HG03060 (cell line): Measurements from ENCODE around the gene C19orf12.
A peak's percentile ranks its signal among the peaks of the same experiment; 100 is the strongest.

Experiments used
- ATAC-seq: cut with Tn5 transposase; IDR thresholded peaks from one replicate; pipeline ENCODE4 v1.9.1; 2021; ENCODE audit warnings: low read depth, moderate number of reproducible peaks; ENCODE audit not compliant: unreplicated experiment

Gene C19orf12

DNA sequence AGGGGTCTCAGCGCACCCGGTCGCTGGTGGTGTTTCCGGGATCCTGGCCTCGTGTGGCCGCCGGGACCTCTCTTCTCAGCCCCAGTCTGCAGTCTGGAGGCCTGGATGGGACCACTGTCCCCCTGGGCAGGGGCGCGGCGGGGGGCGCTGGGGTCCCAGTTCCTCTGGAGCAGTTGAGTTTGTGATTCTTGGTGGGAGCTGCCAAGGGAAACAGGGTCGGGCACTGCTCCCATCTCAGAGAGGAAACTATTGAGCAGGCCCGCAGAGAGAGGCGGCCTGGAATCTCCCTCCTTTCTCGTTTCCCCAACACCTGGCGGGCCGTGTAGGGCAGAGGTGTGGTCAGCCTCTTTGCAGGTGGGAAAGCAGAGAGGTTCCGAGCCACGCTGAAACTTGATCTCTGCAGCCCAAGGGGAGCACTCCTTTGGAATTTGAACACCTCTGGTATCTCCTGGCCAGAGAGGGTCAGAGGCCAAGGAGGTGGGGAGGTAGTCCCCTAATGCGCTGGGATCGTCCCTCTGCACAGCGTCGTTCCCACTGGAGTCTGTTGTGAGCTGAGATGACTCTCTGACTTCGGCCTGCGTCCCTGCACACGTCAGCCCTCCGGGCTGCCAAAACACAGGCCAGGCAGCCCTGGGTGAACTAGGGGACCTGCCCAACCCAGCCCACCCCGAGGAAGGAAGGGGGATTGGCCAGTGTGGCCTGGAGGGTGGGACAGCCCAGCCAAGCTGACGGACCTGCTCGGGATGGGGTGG lies 49.1 kb downstream of the C19orf12 start:
- no peak for ATAC-seq

DNA sequence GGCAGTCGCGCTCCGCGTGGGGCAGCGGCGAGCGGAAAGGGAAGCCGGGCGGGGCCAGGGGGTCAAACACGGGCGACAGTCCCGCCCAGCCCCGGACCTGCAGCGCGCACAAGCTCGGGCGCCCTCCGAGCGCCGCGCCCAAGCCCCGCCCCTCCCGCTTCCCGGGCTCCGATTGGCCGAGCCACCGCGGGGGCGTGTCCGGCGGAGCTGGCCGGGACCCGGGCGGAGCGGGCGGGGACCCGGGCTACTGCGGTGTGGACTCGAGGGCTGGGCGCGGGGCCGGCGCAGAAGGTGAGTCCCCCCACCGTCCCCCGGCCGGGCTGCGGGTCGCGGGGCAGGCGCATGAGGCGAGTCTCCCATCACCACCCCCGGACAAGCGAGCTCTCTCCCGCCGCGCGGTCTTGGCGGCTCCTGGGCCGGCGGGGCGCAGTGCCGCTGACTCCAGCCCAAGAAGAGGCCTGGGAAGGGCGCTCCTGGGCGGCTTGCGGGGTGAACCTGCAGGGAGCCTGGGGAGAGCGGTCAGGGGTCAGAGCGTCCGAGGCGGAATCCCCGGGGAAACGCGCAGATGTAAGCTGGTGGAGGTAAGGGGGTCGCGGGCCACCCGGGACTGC lies 49.7 kb downstream of the C19orf12 start, which contains the start of gene PLEKHF1:
Gene PLEKHF1, plus strand, starts transcription at position 247 of the 611 bp plus-strand sequence. CDS start 8,379 bp downstream, outside the sequence.
- ATAC-seq, result peak; percentile 55

- no peak for ATAC-seq
Observed at GRCh38 chr19:29664753-29665214, 50.3 kb downstream of the C19orf12 start.

GRCh38 chr19:29663861-29664752 lies 51.0 kb downstream of the C19orf12 start:
- no peak for ATAC-seq

DNA sequence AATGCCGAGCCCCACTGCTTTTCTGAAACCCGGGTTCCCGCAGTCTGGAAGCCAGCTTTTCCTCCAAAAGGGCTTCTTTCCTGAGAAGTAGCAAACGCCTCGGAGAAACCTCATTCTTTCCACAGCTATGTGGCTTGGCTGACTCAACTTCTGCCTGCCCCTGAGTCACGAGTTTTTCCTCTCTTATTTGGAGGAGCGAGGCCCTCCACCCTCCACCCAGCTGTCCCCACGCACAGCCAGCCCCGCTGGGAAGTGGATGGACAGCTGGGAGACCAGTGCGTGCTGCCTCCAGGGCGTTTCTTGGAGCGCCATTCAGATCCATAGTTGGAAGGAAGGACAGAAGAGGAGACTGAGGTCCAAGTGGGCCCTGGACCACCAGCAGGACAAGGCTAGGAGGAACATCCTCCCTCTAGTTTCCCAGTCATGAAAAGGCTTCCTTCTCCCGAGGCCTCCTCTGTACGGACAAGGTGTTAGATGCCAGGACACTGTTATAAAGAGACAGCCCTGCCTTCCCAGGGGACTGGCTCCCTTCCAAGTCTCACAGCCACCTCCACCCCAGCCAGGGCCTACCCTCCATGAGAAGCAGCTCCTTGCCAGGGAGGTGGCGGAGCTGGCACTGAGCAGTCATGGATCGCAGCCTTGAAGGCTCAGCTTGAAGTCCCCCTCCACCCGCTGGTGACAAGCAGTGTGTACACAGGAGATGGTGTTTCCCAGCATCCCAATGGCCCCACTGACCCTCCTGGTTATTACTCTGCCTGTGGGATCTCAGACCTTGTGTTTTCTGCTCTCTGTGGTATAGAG lies 52.3 kb downstream of the C19orf12 start:
- no peak for ATAC-seq

DNA sequence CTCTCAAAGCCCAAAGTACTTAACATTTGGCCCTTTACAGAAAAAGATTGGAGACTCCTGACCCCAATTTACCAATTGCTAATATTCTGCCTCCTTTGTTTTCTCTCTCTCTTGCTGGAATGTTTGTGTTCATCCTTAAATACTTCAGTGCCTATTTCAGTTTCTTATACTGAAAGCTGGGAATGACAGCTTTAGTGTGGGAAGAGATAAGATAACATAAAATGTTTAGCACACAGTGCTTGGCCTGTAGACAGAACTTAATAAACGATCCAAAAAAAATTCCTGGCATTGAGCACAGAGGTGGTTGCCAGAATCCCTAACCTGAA lies 52.8 kb downstream of the C19orf12 start:
- ATAC-seq, result no peak

GRCh38 chr19:29660835-29661234 lies 54.2 kb downstream of the C19orf12 start:
- ATAC-seq, result no peak

- ATAC-seq, result no peak
Observed at GRCh38 chr19:29658221-29658991, 56.7 kb downstream of the C19orf12 start.

DNA sequence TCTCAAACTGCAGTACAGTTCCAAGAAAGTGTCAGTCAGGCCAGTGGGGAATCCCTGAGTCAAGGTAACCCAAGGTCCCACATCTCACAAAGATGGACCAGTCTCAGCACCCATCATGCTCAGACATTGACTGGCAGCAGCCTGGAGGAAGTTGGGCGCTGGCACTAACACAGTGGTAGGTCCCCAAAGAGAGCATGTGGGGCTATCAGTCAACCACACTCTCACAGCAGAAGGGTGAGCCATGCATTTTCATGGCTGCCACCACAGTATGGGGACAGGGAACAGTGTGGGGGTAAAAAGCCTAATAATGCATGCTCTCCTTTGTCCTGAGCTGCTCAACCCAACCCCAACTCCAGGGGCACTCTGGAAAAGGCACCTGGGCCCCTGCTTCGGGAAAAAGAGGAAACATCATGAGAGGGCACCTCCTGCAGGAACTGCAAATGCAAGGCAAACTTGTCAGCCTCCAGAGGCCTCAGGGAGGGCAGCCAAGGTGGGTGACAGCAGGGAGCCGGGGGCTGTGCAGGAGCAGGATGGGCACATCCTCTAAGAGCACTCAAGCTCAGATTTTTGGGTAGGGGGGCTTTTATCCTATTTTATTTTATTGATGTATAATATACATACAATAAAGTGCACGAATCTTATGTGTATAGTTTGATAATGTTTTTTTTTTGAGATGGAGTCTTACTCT lies 59.3 kb downstream of the C19orf12 start:
- no peak for ATAC-seq

DNA sequence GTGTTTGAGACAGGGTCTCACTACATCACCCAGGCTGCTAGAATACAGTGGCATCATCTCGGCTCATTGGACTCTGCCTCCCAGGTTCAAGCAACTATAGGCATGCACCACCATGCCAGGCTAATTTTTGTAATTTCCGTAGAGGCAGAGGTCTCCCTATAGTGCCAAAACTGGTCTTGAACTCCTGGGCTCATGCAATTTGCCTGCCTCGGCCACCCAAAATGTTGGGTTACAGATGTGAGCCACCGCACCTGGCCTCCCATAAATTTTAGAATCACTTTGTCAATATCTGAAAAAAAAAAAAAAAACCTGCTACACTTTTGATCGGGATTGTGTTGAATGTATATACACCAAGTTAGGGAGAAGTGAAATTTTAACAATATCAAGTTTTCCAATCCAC lies 61.7 kb downstream of the C19orf12 start:
- ATAC-seq, result no peak

DNA sequence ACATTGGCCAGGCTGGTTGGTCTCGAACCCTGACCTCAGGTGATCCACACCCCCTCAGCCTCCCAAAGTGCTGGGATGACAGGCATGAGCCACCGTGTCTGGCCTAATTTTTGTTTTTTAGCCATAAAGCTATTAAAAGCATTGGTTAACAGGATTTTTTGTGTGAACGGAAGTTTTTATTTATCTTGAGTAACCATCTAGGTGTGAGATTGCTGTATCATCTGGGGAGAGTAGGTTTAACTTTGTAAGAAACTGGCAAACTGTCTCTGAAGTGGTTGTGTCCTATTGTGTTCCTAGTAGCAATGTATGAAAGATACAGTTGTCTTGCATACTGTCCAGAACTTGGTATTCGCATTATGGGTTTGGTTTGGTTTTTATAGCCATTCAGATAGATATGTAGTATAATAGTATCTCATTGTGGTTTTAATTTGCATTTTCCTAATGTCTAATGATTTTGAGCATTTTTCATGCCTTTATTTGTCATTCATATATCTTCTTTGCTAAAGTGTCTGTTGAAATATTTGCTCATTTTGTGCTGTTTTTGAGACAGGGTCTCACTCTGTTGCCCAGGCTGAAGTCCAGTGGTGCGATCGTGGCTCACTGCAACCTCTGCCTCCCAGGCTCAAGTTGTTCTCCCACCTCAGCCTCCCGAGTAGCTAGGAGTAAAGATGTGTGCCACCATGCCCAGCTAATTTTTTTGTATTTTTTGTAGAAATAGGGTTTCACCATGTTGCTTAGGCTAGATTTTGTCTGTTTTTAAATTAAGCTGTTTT lies 63.3 kb downstream of the C19orf12 start:
- no peak for ATAC-seq

DNA sequence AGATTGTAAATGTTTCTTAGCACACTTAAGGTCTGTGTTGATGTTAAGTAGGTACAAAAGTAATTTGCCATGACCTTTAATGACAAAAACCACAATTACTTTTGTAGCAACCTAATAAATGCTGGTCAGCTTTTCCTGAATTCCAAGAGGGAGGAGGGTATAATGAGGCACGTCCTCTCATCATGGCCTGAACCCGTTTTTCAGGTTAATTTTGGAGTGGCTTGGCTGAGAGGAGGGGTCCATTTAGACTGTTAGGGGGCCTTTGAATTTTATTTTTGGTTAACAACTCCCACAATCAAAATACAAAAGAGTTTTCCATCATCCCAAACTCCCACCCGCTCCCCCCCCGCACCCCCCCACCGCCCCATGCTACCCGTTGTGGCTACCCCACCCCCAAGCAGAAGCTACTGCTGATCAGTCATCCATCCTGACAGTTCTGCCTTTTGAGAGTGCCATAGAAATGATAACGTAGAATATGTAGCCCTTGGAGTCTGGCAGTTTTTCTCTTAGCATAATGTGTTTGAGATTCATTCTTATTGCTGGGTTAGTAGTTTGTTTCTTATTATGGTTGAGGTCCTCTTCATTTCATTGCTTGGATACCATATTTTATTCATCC lies 64.2 kb downstream of the C19orf12 start:
- no peak for ATAC-seq
